WTC11 (cell line): Measurements from ENCODE around the gene ZNF423. TPM values are rescaled to one million over a fixed set of nuclear protein-coding genes. Genes with fewer than 3 reads are reported as not detected.
A peak's percentile ranks its signal among the peaks of the same experiment; 100 is the strongest.

Experiments used
- ATAC-seq: fragments of 200-7000 bp; cut with Tn5 transposase; 2 replicates; pipeline ENCODE4 v1.10.0; 2021; ENCODE audit warnings: mild to moderate bottlenecking, moderate library complexity
- CTCF ChIA-PET: fragments of 300-600 bp; sonication (Branson Sonifier 250); formaldehyde crosslinking; loops from one replicate; lab custom pipeline; 2021; ENCODE audit warnings: antibody characterized with exemption; lab: Charles Lee
- POLR2A ChIA-PET: fragments of 350-600 bp; sonication (Branson Sonifier 250); formaldehyde crosslinking; loops from one replicate; lab custom pipeline; 2021; ENCODE audit warnings: antibody characterized with exemption; lab: Charles Lee
- DNase-seq: peaks from one replicate; pipeline ENCODE4 v3.0.0; 2021; ENCODE audit warnings: low spot score
- H3K27ac Mint-ChIP-seq: 2 replicates; pipeline ENCODE4 v1.8.0; 2021; ENCODE audit warnings: mixed read lengths
- H3K27me3 Mint-ChIP-seq: 2 replicates; pipeline ENCODE4 v1.8.0; 2021; ENCODE audit warnings: low read depth, mild to moderate bottlenecking, moderate library complexity, mixed read lengths
- H3K36me3 Mint-ChIP-seq: 2 replicates; pipeline ENCODE4 v1.8.0; 2021; ENCODE audit warnings: mixed read lengths
- H3K4me1 Mint-ChIP-seq: 2 replicates; pipeline ENCODE4 v1.8.0; 2022; ENCODE audit warnings: mixed read lengths
- H3K4me3 Mint-ChIP-seq: 2 replicates; pipeline ENCODE4 v1.8.0; 2021; ENCODE audit warnings: mild to moderate bottlenecking, moderate library complexity, mixed read lengths
- H3K9me3 Mint-ChIP-seq: 2 replicates; pipeline ENCODE4 v1.8.0; 2021; ENCODE audit warnings: mixed read lengths
- ELF4 ChIP-seq: sonication (generic); formaldehyde crosslinking; IDR thresholded peaks from 2 replicates; pipeline ENCODE4 v1.8.1; 2022; ENCODE audit warnings: low read depth, mild to moderate bottlenecking, moderate library complexity, missing genetic modification reagents
- ETV6 ChIP-seq: sonication (generic); formaldehyde crosslinking; IDR thresholded peaks from 2 replicates; pipeline ENCODE4 v1.8.1; 2022; ENCODE audit warnings: mild to moderate bottlenecking, missing genetic modification reagents
- FOXJ3 ChIP-seq: sonication (generic); formaldehyde crosslinking; IDR thresholded peaks from 2 replicates; pipeline ENCODE4 v1.9.0; 2021; ENCODE audit warnings: missing genetic modification reagents, mild to moderate bottlenecking, borderline replicate concordance
- FOXK1 ChIP-seq: sonication (generic); formaldehyde crosslinking; IDR thresholded peaks from 2 replicates; pipeline ENCODE4 v1.8.0; 2022; ENCODE audit warnings: mild to moderate bottlenecking, moderate library complexity, missing genetic modification reagents
- JUN ChIP-seq: sonication (generic); formaldehyde crosslinking; IDR thresholded peaks from 2 replicates; pipeline ENCODE4 v1.8.0; 2023; ENCODE audit warnings: mild to moderate bottlenecking, missing genetic modification reagents
- MYBL2 ChIP-seq: sonication (generic); formaldehyde crosslinking; IDR thresholded peaks from 2 replicates; pipeline ENCODE4 v1.8.1; 2023; ENCODE audit warnings: mild to moderate bottlenecking, moderate library complexity, missing genetic modification reagents
- NFYB ChIP-seq: sonication (generic); formaldehyde crosslinking; conservative IDR thresholded peaks from 2 replicates; pipeline ENCODE4 v1.8.0; 2022; ENCODE audit warnings: low read depth, missing genetic modification reagents
- SOX15 ChIP-seq: fragments of 250-450 bp; sonication (Bioruptor Pico); IDR thresholded peaks from 2 replicates; pipeline ENCODE4 v1.9.0; 2021; ENCODE audit warnings: mild to moderate bottlenecking
- ZNF121 ChIP-seq: sonication (generic); formaldehyde crosslinking; IDR thresholded peaks from 2 replicates; pipeline ENCODE4 v1.8.0; 2023; ENCODE audit warnings: missing genetic modification reagents
- ZNF423 ChIP-seq: fragments of 250-450 bp; sonication (Bioruptor Pico); IDR thresholded peaks from 2 replicates; pipeline ENCODE4 v2.1.2; 2022; ENCODE audit warnings: mild to moderate bottlenecking, moderate library complexity
- total RNA-seq: library from RNA; stranded (reverse); gene quantifications from 3 replicates; pipeline ENCODE4 v1.2.3, GENCODE V29; 2021
- TF ChIP-seq, protein P1 (sequence below): sonication (generic); formaldehyde crosslinking; IDR thresholded peaks from 2 replicates; pipeline ENCODE4 v1.8.1; 2023; ENCODE audit warnings: mild to moderate bottlenecking, missing genetic modification reagents
- TF ChIP-seq, protein P2 (sequence below): fragments of 250-450 bp; sonication (Bioruptor Pico); IDR thresholded peaks from 2 replicates; pipeline ENCODE4 v1.8.0; 2021; ENCODE audit warnings: mild to moderate bottlenecking
- TF ChIP-seq, protein P3 (sequence below): fragments of 250-450 bp; sonication (Bioruptor Pico); IDR thresholded peaks from 2 replicates; pipeline ENCODE4 v2.1.2; 2022; ENCODE audit warnings: mild to moderate bottlenecking, moderate library complexity
- TF ChIP-seq, protein P4 (sequence below): sonication (generic); formaldehyde crosslinking; IDR thresholded peaks from 2 replicates; pipeline ENCODE4 v1.8.0; 2022; ENCODE audit warnings: mild to moderate bottlenecking, missing genetic modification reagents
- TF ChIP-seq, protein P5 (sequence below): sonication (generic); formaldehyde crosslinking; IDR thresholded peaks from 2 replicates; pipeline ENCODE4 v1.8.1; 2023; ENCODE audit warnings: mild to moderate bottlenecking, missing genetic modification reagents, moderate library complexity
- TF ChIP-seq, protein P6 (sequence below): sonication (generic); formaldehyde crosslinking; IDR thresholded peaks from 2 replicates; pipeline ENCODE4 v1.8.1; 2022; ENCODE audit warnings: mild to moderate bottlenecking, moderate library complexity, missing genetic modification reagents
- TF ChIP-seq, protein P7 (sequence below): sonication (generic); formaldehyde crosslinking; IDR thresholded peaks from 2 replicates; pipeline ENCODE4 v1.8.1; 2023; ENCODE audit warnings: mild to moderate bottlenecking, moderate library complexity, missing genetic modification reagents
- TF ChIP-seq, protein P8 (sequence below): sonication (generic); formaldehyde crosslinking; IDR thresholded peaks from 2 replicates; pipeline ENCODE4 v1.8.0; 2023; ENCODE audit warnings: missing genetic modification reagents

Gene ZNF423
- total RNA-seq, 1 experiment from 2014 or later = 38.8 TPM

DNA sequence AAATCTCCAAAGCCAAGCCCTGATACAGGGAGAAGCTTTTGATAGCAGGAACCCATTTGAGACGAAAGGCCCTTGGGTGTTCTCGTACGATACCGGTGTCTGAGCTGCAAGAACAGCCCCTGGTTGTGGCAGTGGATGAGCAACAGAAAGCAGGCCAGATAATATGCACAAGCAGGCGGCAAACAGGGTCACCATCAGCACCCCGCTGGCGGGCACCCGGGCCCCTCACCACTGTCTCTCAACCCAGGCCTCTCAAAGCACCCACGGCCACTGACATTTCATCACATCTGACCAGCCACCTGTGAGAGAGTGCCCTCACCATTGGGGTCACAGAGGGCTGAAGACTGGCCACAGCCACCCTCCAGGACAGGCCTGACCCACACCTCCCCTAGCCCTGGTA is 252.0 kb downstream of the ZNF423 start:
- ChIA-PET CTCF (interaction anchor here (5.2 kb wide), 1 partner anchor 11 kb away, joined by 27 read pairs; no protein-coding TSS in a partner anchor), POLR2A (no interaction called here)
- ATAC-seq (no peak), DNase-seq (no peak)
- no peaks in the 10 kb centered on the region for H3K27me3 Mint-ChIP-seq
- no peak for TF ChIP-seq SOX15
- TF ChIP-seq, protein P1, sequence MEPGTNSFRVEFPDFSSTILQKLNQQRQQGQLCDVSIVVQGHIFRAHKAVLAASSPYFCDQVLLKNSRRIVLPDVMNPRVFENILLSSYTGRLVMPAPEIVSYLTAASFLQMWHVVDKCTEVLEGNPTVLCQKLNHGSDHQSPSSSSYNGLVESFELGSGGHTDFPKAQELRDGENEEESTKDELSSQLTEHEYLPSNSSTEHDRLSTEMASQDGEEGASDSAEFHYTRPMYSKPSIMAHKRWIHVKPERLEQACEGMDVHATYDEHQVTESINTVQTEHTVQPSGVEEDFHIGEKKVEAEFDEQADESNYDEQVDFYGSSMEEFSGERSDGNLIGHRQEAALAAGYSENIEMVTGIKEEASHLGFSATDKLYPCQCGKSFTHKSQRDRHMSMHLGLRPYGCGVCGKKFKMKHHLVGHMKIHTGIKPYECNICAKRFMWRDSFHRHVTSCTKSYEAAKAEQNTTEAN (CRISPR knock-in tag) = no peak
- no peak for TF ChIP-seq ELF4 (CRISPR knock-in tag)
- TF ChIP-seq, protein P2, sequence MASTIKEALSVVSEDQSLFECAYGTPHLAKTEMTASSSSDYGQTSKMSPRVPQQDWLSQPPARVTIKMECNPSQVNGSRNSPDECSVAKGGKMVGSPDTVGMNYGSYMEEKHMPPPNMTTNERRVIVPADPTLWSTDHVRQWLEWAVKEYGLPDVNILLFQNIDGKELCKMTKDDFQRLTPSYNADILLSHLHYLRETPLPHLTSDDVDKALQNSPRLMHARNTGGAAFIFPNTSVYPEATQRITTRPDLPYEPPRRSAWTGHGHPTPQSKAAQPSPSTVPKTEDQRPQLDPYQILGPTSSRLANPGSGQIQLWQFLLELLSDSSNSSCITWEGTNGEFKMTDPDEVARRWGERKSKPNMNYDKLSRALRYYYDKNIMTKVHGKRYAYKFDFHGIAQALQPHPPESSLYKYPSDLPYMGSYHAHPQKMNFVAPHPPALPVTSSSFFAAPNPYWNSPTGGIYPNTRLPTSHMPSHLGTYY (CRISPR knock-in tag) = no peak
- no peak for TF ChIP-seq ETV6 (CRISPR knock-in tag)
- no peak for TF ChIP-seq MYBL2 (CRISPR knock-in tag)
- TF ChIP-seq, protein P3, sequence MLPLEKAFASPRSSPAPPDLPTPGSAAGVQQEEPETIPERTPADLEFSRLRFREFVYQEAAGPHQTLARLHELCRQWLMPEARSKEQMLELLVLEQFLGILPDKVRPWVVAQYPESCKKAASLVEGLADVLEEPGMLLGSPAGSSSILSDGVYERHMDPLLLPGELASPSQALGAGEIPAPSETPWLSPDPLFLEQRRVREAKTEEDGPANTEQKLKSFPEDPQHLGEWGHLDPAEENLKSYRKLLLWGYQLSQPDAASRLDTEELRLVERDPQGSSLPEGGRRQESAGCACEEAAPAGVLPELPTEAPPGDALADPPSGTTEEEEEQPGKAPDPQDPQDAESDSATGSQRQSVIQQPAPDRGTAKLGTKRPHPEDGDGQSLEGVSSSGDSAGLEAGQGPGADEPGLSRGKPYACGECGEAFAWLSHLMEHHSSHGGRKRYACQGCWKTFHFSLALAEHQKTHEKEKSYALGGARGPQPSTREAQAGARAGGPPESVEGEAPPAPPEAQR = no peak
- TF ChIP-seq FOXK1 (CRISPR knock-in tag) = no peak
- TF ChIP-seq, protein P4, sequence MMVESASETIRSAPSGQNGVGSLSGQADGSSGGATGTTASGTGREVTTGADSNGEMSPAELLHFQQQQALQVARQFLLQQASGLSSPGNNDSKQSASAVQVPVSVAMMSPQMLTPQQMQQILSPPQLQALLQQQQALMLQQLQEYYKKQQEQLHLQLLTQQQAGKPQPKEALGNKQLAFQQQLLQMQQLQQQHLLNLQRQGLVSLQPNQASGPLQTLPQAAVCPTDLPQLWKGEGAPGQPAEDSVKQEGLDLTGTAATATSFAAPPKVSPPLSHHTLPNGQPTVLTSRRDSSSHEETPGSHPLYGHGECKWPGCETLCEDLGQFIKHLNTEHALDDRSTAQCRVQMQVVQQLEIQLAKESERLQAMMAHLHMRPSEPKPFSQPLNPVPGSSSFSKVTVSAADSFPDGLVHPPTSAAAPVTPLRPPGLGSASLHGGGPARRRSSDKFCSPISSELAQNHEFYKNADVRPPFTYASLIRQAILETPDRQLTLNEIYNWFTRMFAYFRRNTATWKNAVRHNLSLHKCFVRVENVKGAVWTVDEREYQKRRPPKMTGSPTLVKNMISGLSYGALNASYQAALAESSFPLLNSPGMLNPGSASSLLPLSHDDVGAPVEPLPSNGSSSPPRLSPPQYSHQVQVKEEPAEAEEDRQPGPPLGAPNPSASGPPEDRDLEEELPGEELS = no peak
- peaks cover 31% of the 10 kb centered on the region for H3K4me1 Mint-ChIP-seq
- no peaks in the 10 kb centered on the region for H3K36me3 Mint-ChIP-seq
- H3K9me3 Mint-ChIP-seq = no peaks in the 10 kb centered on the region
- no peak overlapping the region for H3K4me3 Mint-ChIP-seq
- H3K27ac Mint-ChIP-seq = peak overlapping the region; percentile 65; the same call in 1 of the 2 replicates

DNA sequence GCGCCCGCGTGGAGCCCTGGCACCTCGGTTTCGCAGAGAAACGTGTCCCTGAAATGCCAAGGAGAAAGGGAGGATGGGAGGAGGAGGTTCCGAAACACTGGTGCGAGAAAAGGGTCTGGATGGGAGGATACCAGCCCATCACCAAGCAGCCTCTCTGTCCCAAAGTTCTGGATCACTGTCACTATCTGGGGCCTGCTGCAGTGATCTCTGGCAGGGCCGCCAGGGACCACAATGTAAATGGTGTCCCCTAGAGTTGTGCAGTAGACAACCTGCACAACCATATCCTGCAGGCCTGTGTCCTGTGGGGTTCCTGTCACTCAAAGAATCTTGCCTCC is 253.0 kb downstream of the ZNF423 start:
- no peak for DNase-seq
- no peaks in the 10 kb centered on the region for H3K9me3 Mint-ChIP-seq
- POLR2A ChIA-PET = no interaction called here
- CTCF ChIA-PET = no interaction called here
- H3K4me1 Mint-ChIP-seq = peaks cover 23% of the 10 kb centered on the region
- H3K27me3 Mint-ChIP-seq = no peaks in the 10 kb centered on the region
- no peak for ATAC-seq
- peak overlapping the region; percentile 63 for H3K27ac Mint-ChIP-seq
- H3K36me3 Mint-ChIP-seq = no peaks in the 10 kb centered on the region
- H3K4me3 Mint-ChIP-seq = no peak overlapping the region
- TF ChIP-seq MYBL2 (CRISPR knock-in tag) (no peak), NFYB (CRISPR knock-in tag) (no peak), JUN (CRISPR knock-in tag) (no peak), ZNF423 (no peak), ZNF121 (CRISPR knock-in tag) (no peak), FOXJ3 (CRISPR knock-in tag) (no peak)
- TF ChIP-seq, protein P5, sequence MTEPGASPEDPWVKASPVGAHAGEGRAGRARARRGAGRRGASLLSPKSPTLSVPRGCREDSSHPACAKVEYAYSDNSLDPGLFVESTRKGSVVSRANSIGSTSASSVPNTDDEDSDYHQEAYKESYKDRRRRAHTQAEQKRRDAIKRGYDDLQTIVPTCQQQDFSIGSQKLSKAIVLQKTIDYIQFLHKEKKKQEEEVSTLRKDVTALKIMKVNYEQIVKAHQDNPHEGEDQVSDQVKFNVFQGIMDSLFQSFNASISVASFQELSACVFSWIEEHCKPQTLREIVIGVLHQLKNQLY = no peak
- TF ChIP-seq, protein P6, sequence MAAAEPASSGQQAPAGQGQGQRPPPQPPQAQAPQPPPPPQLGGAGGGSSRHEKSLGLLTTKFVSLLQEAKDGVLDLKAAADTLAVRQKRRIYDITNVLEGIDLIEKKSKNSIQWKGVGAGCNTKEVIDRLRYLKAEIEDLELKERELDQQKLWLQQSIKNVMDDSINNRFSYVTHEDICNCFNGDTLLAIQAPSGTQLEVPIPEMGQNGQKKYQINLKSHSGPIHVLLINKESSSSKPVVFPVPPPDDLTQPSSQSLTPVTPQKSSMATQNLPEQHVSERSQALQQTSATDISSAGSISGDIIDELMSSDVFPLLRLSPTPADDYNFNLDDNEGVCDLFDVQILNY = no peak
- TF ChIP-seq, protein P7, sequence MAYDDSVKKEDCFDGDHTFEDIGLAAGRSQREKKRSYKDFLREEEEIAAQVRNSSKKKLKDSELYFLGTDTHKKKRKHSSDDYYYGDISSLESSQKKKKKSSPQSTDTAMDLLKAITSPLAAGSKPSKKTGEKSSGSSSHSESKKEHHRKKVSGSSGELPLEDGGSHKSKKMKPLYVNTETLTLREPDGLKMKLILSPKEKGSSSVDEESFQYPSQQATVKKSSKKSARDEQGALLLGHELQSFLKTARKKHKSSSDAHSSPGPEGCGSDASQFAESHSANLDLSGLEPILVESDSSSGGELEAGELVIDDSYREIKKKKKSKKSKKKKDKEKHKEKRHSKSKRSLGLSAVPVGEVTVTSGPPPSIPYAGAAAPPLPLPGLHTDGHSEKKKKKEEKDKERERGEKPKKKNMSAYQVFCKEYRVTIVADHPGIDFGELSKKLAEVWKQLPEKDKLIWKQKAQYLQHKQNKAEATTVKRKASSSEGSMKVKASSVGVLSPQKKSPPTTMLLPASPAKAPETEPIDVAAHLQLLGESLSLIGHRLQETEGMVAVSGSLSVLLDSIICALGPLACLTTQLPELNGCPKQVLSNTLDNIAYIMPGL = no peak
- TF ChIP-seq, protein P8, sequence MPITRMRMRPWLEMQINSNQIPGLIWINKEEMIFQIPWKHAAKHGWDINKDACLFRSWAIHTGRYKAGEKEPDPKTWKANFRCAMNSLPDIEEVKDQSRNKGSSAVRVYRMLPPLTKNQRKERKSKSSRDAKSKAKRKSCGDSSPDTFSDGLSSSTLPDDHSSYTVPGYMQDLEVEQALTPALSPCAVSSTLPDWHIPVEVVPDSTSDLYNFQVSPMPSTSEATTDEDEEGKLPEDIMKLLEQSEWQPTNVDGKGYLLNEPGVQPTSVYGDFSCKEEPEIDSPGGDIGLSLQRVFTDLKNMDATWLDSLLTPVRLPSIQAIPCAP (CRISPR knock-in tag) = no peak
